Stimulated activated naive B cell treated with anti-CD40 and anti-IgM and Interleukin-4, amounts not matched to agents 10 μg/mL and 1 μg/mL and 100 μg/mL, for 72 hours (primary cell): ENCODE data around the gene VPS39.
A peak's percentile ranks its signal among the peaks of the same experiment; 100 is the strongest.

ENCODE experiments used
- ATAC-seq, 2 donors: fragments of 150-1000 bp; cut with Tn5 transposase; replicated peaks; 2 replicates each; pipeline ENCODE4 v1.10.0; 2021; ENCODE audit warnings: moderate library complexity in 1 of 2
- DNase-seq: peaks from one replicate; pipeline ENCODE4 v3.0.0; 2021
- H3K27ac Mint-ChIP-seq: one replicate; pipeline ENCODE4 v1.8.0; 2022; ENCODE audit warnings: mild to moderate bottlenecking, mixed read lengths
- H3K27me3 Mint-ChIP-seq, 2 donors: one replicate each; pipeline ENCODE4 v1.8.0; 2022; ENCODE audit warnings: mixed read lengths in 2 of 2
- H3K36me3 Mint-ChIP-seq, 2 donors: one replicate each; pipeline ENCODE4 v1.8.0; 2022; ENCODE audit warnings: mixed read lengths in 2 of 2, mild to moderate bottlenecking in 1 of 2
- H3K4me1 Mint-ChIP-seq, 2 donors: one replicate each; pipeline ENCODE4 v1.8.0; 2022; ENCODE audit warnings: mixed read lengths in 2 of 2, mild to moderate bottlenecking in 1 of 2
- H3K4me3 Mint-ChIP-seq, 2 donors: one replicate each; pipeline ENCODE4 v1.8.0; 2022; ENCODE audit warnings: mild to moderate bottlenecking in 2 of 2, mixed read lengths in 2 of 2, moderate library complexity in 1 of 2
- H3K9me3 Mint-ChIP-seq, 2 donors: one replicate each; pipeline ENCODE4 v1.8.0; 2022; ENCODE audit warnings: mixed read lengths in 2 of 2, mild to moderate bottlenecking in 1 of 2

VPS39 gene

GRCh38 chr15:42140383-42141070 lies 67.6 kb downstream of the VPS39 start:
- no peak overlapping the region for H3K27ac Mint-ChIP-seq
- no peak for DNase-seq
- no peak overlapping the region for H3K4me3 Mint-ChIP-seq
- no peak for ATAC-seq
- peaks cover 0 to 13% of the 10 kb centered on the region in 2 donors for H3K27me3 Mint-ChIP-seq
- no peaks in the 10 kb centered on the region for H3K4me1 Mint-ChIP-seq
- no peaks in the 10 kb centered on the region for H3K9me3 Mint-ChIP-seq
- H3K36me3 Mint-ChIP-seq = no peaks in the 10 kb centered on the region

DNA sequence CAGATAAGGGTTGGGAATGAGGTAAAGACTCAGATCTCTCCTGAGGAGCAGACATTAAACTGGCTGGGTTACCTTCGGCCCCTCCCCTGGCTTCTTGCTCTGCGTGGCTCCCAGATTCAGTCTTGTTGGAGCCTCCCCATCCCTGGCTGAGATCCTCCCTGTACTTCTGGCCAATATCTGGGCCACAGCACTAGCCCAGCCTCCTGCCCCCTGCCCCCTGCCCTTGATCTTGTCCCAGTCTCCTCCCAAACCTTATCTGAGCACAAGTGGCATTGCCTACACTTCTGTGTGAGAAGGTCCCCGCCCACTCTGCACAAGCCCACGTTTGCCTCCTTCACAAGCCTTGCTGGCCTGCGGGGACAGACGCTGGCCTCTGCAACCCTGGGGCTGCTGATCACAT lies 68.5 kb downstream of the VPS39 start:
- Mint-ChIP-seq H3K27me3 (peaks cover 0 to 7% of the 10 kb centered on the region in 2 donors), H3K4me1 (no peaks in the 10 kb centered on the region), H3K27ac (no peak overlapping the region), H3K4me3 (no peak overlapping the region), H3K9me3 (no peaks in the 10 kb centered on the region), H3K36me3 (no peaks in the 10 kb centered on the region)
- ATAC-seq (no peak), DNase-seq (no peak)

- ATAC-seq = no peak
- H3K27ac Mint-ChIP-seq = no peak overlapping the region
- H3K9me3 Mint-ChIP-seq = no peaks in the 10 kb centered on the region
- no peak overlapping the region for H3K4me3 Mint-ChIP-seq
- DNase-seq = no peak
- H3K4me1 Mint-ChIP-seq = no peaks in the 10 kb centered on the region
- peaks cover 3 to 7% of the 10 kb centered on the region in 2 donors for H3K27me3 Mint-ChIP-seq
- H3K36me3 Mint-ChIP-seq = no peaks in the 10 kb centered on the region
Measured at GRCh38 chr15:42138968-42139386, 69.1 kb downstream of the VPS39 start.

GRCh38 chr15:42138411-42138810 lies 69.7 kb downstream of the VPS39 start:
- H3K27me3 Mint-ChIP-seq = peaks cover 5 to 7% of the 10 kb centered on the region in 2 donors
- DNase-seq (no peak), ATAC-seq (no peak)
- no peaks in the 10 kb centered on the region for H3K36me3 Mint-ChIP-seq
- no peak overlapping the region for H3K4me3 Mint-ChIP-seq
- H3K9me3 Mint-ChIP-seq = no peaks in the 10 kb centered on the region
- H3K4me1 Mint-ChIP-seq = no peaks in the 10 kb centered on the region
- no peak overlapping the region for H3K27ac Mint-ChIP-seq

DNA sequence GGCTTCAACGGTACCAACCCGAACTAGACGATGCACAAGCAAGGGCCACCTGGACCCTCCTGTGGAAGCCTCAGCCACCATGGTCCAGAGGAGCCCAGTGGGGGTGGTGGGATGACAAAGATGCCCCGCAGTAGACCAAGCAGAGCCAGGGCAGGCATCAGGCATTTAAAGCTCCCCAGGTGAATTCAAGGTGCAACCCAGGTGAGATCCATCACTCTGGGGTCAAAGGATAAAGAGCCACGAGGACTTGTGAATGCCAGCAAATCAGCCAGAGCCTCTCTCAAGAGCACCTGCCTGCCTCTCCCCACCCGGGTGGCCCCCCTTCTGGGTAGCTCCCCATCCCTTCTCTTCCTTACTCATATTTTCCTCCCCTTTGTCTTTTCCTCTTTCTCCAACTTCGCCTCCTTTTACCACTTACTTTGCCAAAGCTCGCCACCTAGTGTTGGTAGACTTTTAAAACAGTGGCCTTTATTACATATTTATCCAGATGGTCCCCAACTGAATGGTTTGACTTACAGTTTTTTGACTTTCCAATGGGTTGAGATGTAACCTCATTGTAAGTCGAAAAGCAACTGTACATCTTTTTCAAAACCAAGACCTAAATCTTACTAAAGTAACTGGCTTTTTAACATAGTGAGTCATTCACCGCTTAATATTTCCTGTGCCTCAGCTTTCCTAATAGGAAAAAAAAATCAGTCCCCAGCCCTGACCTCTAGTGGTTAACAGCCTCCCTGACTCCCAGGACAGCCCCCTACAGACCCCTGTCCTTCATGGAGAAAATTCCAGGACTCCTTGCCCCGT lies 70.4 kb downstream of the VPS39 start:
- ATAC-seq (no peak), DNase-seq (no peak)
- H3K4me3 Mint-ChIP-seq = no peak overlapping the region
- no peaks in the 10 kb centered on the region for H3K36me3 Mint-ChIP-seq
- H3K27me3 Mint-ChIP-seq = peaks cover 5 to 7% of the 10 kb centered on the region in 2 donors
- H3K9me3 Mint-ChIP-seq = no peaks in the 10 kb centered on the region
- no peaks in the 10 kb centered on the region for H3K4me1 Mint-ChIP-seq
- H3K27ac Mint-ChIP-seq = no peak overlapping the region

- Mint-ChIP-seq H3K27me3 (peaks cover 3 to 5% of the 10 kb centered on the region in 2 donors), H3K9me3 (no peaks in the 10 kb centered on the region), H3K36me3 (no peaks in the 10 kb centered on the region), H3K27ac (no peak overlapping the region), H3K4me1 (no peaks in the 10 kb centered on the region), H3K4me3 (no peak overlapping the region)
- ATAC-seq (no peak), DNase-seq (no peak)
Measured at GRCh38 chr15:42136513-42136912, 71.6 kb downstream of the VPS39 start.

DNA sequence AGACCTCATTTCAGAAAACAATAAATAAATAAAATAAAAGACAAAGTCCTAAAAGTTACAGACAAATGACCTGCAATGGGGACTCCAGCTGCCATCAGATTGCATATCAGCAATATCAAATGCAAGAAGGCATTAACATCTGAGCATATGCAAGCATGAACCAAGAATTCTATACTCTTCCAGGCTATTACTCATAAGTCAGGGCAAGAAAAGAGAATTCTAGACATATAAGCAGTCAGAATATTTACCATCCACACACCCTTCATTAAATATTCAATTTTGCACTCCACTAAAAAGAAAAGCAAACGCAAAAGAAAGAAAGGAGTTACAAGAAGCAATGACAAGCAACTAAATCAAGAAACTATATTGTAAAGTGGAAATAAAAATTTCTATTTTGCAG lies 72.8 kb downstream of the VPS39 start:
- H3K9me3 Mint-ChIP-seq = no peaks in the 10 kb centered on the region
- H3K27ac Mint-ChIP-seq = no peak overlapping the region
- H3K36me3 Mint-ChIP-seq = no peaks in the 10 kb centered on the region
- H3K27me3 Mint-ChIP-seq = peaks cover 1 to 5% of the 10 kb centered on the region in 2 donors
- no peaks in the 10 kb centered on the region for H3K4me1 Mint-ChIP-seq
- H3K4me3 Mint-ChIP-seq = no peak overlapping the region
- no peak for DNase-seq
- no peak for ATAC-seq

DNA sequence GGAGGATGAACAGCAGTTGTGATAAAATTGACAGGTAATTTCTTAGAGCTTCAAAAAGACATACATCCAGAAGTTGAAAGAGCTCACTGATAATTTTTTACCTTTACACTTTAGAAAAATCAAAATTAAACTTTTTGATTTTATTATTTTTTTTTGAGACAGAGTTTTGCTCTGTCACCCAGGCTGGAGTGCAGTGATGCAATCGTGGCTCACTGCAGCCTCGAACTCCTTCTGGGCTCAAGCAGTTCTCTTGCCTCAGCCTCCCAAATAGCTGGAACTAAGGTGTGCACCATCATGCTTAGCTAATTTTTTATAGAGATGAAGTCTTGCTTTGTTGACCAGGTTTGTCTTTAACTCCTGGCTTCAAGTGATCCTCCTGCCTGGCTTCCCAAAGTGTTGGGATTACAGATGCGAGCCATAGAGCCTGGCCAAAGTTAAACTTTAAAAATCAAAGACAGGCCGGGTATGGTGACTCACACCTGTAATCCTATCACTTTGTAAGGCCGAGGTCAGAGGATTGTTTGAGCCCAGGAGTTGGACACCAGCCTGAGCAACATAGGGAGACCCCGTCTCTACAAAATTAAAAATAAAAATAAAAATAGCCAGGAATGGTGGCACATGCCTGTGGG lies 73.4 kb downstream of the VPS39 start:
- Mint-ChIP-seq H3K4me1 (no peaks in the 10 kb centered on the region), H3K27ac (no peak overlapping the region), H3K9me3 (no peaks in the 10 kb centered on the region), H3K4me3 (no peak overlapping the region), H3K27me3 (peaks cover 5% of the 10 kb centered on the region in 2 donors), H3K36me3 (no peaks in the 10 kb centered on the region)
- DNase-seq (no peak), ATAC-seq (no peak)

DNA sequence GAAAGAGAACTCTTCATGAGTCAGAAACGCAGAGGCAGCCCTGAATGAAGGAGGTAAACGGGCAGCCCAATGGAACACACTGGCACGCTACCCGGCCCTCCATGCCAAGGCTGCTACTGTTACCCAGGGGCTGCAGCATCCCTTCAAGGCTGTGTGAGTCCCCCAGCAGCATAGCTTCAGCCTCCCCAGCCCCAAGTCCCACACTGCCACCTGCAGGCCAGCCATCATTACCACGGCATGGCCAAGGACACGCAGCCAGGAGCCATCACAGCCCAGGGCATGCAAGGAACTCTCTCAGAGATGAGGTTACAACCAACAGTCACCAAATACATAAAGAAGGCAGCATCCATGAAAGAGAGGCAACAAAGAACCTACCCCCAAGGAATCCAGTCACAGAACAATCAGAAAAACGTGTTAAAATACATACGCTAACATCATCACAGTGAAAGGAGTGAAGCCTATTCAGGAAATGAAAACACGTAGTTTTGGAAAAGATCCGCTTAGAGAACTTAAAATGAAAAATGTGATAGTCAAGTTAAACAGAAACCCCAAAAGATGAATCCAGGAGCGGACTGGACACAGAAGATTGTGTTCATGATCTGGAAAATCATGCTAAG lies 74.1 kb downstream of the VPS39 start:
- no peaks in the 10 kb centered on the region for H3K36me3 Mint-ChIP-seq
- H3K4me3 Mint-ChIP-seq = no peak overlapping the region
- H3K27me3 Mint-ChIP-seq = peaks cover 5% of the 10 kb centered on the region in 2 donors
- DNase-seq (peak; percentile 13), ATAC-seq (peak; percentile 68 to 73)
- no peaks in the 10 kb centered on the region for H3K9me3 Mint-ChIP-seq
- no peaks in the 10 kb centered on the region for H3K4me1 Mint-ChIP-seq
- H3K27ac Mint-ChIP-seq = no peak overlapping the region

- H3K4me3 Mint-ChIP-seq = no peak overlapping the region
- H3K27ac Mint-ChIP-seq = no peak overlapping the region
- H3K36me3 Mint-ChIP-seq = no peaks in the 10 kb centered on the region
- H3K4me1 Mint-ChIP-seq = no peaks in the 10 kb centered on the region
- H3K27me3 Mint-ChIP-seq = peaks cover 5% of the 10 kb centered on the region in 2 donors
- no peaks in the 10 kb centered on the region for H3K9me3 Mint-ChIP-seq
- ATAC-seq (no peak), DNase-seq (no peak)
Measured at GRCh38 chr15:42133356-42133755, 74.7 kb downstream of the VPS39 start.

GRCh38 chr15:42131826-42132806 lies 76.0 kb downstream of the VPS39 start:
- H3K4me1 Mint-ChIP-seq = no peaks in the 10 kb centered on the region
- peaks cover 0 to 2% of the 10 kb centered on the region in 2 donors for H3K9me3 Mint-ChIP-seq
- ATAC-seq (no peak), DNase-seq (no peak)
- no peaks in the 10 kb centered on the region for H3K36me3 Mint-ChIP-seq
- H3K4me3 Mint-ChIP-seq = no peak overlapping the region
- no peak overlapping the region for H3K27ac Mint-ChIP-seq
- peaks cover 5 to 10% of the 10 kb centered on the region in 2 donors for H3K27me3 Mint-ChIP-seq

DNA sequence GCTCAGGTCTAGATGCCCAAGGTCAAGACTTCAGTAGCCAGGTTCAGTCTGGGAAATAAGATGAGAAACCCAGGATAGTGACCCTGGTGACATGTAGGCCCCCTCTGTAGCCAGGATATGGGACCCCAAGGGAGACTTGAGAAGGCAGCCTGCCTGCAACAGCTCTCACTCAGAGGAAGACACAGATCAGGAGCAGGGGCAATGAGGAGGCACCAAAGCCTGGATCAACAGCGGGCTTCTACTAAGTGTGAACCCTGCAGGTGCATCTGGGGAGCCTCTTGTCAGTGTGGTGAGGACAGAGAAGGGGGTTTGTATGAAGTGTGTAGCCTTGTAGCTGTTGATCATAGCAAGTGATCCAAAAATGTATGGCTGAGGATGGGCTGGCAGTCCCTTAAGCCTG lies 77.1 kb downstream of the VPS39 start:
- Mint-ChIP-seq H3K36me3 (no peaks in the 10 kb centered on the region), H3K4me3 (no peak overlapping the region), H3K27ac (no peak overlapping the region), H3K4me1 (no peaks in the 10 kb centered on the region), H3K9me3 (peaks cover 0 to 2% of the 10 kb centered on the region in 2 donors), H3K27me3 (peaks cover 5 to 10% of the 10 kb centered on the region in 2 donors)
- DNase-seq = no peak
- ATAC-seq = no peak

- no peak overlapping the region for H3K4me3 Mint-ChIP-seq
- H3K27me3 Mint-ChIP-seq = peaks cover 5 to 10% of the 10 kb centered on the region in 2 donors
- peaks cover 0 to 2% of the 10 kb centered on the region in 2 donors for H3K9me3 Mint-ChIP-seq
- H3K4me1 Mint-ChIP-seq = no peaks in the 10 kb centered on the region
- DNase-seq (no peak), ATAC-seq (no peak)
- no peak overlapping the region for H3K27ac Mint-ChIP-seq
- H3K36me3 Mint-ChIP-seq = no peaks in the 10 kb centered on the region
Measured at GRCh38 chr15:42130246-42130986, 77.7 kb downstream of the VPS39 start.
